ENCODE measurements around the gene G3BP2.

GRCh38 chr4:75629239-75629638 is 44.0 kb downstream of the G3BP2 start:
- TF ChIP-seq TARDBP (IDR thresholded peaks at IDR 0.05) (no peak), CBFB (CRISPR knock-in tag; IDR thresholded peaks at IDR 0.05) (no peak), ZBTB17 (CRISPR knock-in tag; IDR thresholded peaks at IDR 0.05) (no peak), EZH2 (IDR thresholded peaks at IDR 0.05; ENCODE audit: borderline replicate concordance, low read depth, low read length) (no peak), EGR1 (conservative IDR thresholded peaks at IDR 0.05) (no peak)

All from K562 (cell line).